Suprapubic skin (tissue), 4 donors: ENCODE data around the gene TIGAR. TPM values are rescaled to one million over a fixed set of nuclear protein-coding genes. Genes with fewer than 3 reads are reported as not detected.

Experiments used
- DNase-seq, 2 donors: peaks; one replicate each; pipeline ENCODE4 v3.0.0-alpha.2; 2019; ENCODE audit warnings: low spot score in 2 of 2
- H3K27ac ChIP-seq: fragments of 200-600 bp; sonication (generic); one replicate; pipeline ENCODE4 v1.5.1; 2019
- H3K27me3 ChIP-seq: fragments of 200-600 bp; sonication (generic); one replicate; pipeline ENCODE4 v1.5.1; 2019
- H3K36me3 ChIP-seq: fragments of 200-600 bp; sonication (generic); one replicate; pipeline ENCODE4 v1.5.1; 2019
- H3K4me1 ChIP-seq: fragments of 200-600 bp; sonication (generic); one replicate; pipeline ENCODE4 v1.5.1; 2019
- H3K4me3 ChIP-seq: fragments of 200-600 bp; sonication (generic); one replicate; pipeline ENCODE4 v1.5.1; 2019; ENCODE audit warnings: mild to moderate bottlenecking
- H3K9me3 ChIP-seq: fragments of 200-600 bp; sonication (generic); one replicate; pipeline ENCODE4 v1.5.1; 2019
- EP300 ChIP-seq: sonication (generic); formaldehyde crosslinking; IDR thresholded peaks from one replicate; pipeline ENCODE4 v1.6.1; 2017; ENCODE audit warnings: antibody characterized with exemption
- POLR2A ChIP-seq, 2 donors: fragments of 450-650 bp; IDR thresholded peaks; one replicate each; pipeline ENCODE4 v1.6.1; 2017; ENCODE audit warnings: antibody characterized with exemption in 2 of 2, mild to moderate bottlenecking in 2 of 2, moderate library complexity in 2 of 2
- POLR2AphosphoS5 ChIP-seq, 3 donors: sonication (generic); formaldehyde crosslinking; IDR thresholded peaks; one replicate each; pipeline ENCODE4 v1.6.1; 2017; ENCODE audit warnings: antibody characterized with exemption in 3 of 3
- WGBS: methylation state at CpG from one replicate; pipeline ENCODE4 v1.1.5; 2018; 5-methylcytosine and 5-hydroxymethylcytosine counted together
- total RNA-seq, 4 donors: library from RNA; depleted of rRNA; stranded (reverse); fragments of >200 nt; gene quantifications; one replicate each; pipeline ENCODE4 v1.1.0, GENCODE V29; 2016
- TF ChIP-seq, protein P1 (sequence below), 2 donors: fragments of 200-600 bp in 1 of 2; fragments of 450-650 bp in 1 of 2; sonication (generic) in 1 of 2; IDR thresholded peaks; one replicate each; pipeline ENCODE4 v1.5.1; 2016 to 2019; ENCODE audit warnings: antibody characterized with exemption in 2 of 2, mild to moderate bottlenecking in 1 of 2, moderate library complexity in 1 of 2

Gene TIGAR
- total RNA-seq, 4 donors from 2014 or later = 1.3 to 6.6 (median 4.7) TPM

DNA sequence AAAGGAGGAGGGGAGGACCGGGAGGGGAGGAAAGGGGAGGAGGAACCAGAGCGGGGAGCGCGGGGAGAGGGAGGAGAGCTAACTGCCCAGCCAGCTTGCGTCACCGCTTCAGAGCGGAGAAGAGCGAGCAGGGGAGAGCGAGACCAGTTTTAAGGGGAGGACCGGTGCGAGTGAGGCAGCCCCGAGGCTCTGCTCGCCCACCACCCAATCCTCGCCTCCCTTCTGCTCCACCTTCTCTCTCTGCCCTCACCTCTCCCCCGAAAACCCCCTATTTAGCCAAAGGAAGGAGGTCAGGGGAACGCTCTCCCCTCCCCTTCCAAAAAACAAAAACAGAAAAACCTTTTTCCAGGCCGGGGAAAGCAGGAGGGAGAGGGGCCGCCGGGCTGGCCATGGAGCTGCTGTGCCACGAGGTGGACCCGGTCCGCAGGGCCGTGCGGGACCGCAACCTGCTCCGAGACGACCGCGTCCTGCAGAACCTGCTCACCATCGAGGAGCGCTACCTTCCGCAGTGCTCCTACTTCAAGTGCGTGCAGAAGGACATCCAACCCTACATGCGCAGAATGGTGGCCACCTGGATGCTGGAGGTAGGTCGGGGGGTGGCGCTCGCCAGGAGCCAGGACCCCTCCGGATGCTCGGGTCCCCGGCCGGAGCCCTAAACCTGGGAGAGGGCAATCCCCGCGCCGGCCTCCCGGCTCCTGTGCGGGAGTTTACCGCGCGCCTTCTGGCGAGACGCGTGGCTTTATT lies 47.2 kb upstream of the TIGAR start, which contains the start of gene CCND2:
CCND2 (plus strand) TSS at position 111 of the 744 bp plus-strand sequence; CDS start at position 390, 279 bp downstream.
- Histone ChIP-seq H3K4me1 (peaks cover 96% of the 10 kb centered on the region), H3K36me3 (no peaks in the 10 kb centered on the region), H3K4me3 (peak within 1 kb of the TSS; percentile 80), H3K27me3 (peaks cover 58% of the 10 kb centered on the region), H3K9me3 (no peaks in the 10 kb centered on the region), H3K27ac (peak within 1 kb of the TSS; percentile 90)
- under 1% methylated on average over 25 of the region's 52 CpGs for WGBS
- DNase-seq = peak; percentile 90 to 91
- peak in 1 of 3 donors; percentile 60 for TF ChIP-seq POLR2AphosphoS5 (IDR thresholded peaks at IDR 0.05)
- TF ChIP-seq POLR2A (IDR thresholded peaks at IDR 0.05) = peak in 1 of 2 donors; percentile 79
- TF ChIP-seq, protein P1, sequence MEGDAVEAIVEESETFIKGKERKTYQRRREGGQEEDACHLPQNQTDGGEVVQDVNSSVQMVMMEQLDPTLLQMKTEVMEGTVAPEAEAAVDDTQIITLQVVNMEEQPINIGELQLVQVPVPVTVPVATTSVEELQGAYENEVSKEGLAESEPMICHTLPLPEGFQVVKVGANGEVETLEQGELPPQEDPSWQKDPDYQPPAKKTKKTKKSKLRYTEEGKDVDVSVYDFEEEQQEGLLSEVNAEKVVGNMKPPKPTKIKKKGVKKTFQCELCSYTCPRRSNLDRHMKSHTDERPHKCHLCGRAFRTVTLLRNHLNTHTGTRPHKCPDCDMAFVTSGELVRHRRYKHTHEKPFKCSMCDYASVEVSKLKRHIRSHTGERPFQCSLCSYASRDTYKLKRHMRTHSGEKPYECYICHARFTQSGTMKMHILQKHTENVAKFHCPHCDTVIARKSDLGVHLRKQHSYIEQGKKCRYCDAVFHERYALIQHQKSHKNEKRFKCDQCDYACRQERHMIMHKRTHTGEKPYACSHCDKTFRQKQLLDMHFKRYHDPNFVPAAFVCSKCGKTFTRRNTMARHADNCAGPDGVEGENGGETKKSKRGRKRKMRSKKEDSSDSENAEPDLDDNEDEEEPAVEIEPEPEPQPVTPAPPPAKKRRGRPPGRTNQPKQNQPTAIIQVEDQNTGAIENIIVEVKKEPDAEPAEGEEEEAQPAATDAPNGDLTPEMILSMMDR (IDR thresholded peaks at IDR 0.05) = no peak
- TF ChIP-seq EP300 = no peak

DNA sequence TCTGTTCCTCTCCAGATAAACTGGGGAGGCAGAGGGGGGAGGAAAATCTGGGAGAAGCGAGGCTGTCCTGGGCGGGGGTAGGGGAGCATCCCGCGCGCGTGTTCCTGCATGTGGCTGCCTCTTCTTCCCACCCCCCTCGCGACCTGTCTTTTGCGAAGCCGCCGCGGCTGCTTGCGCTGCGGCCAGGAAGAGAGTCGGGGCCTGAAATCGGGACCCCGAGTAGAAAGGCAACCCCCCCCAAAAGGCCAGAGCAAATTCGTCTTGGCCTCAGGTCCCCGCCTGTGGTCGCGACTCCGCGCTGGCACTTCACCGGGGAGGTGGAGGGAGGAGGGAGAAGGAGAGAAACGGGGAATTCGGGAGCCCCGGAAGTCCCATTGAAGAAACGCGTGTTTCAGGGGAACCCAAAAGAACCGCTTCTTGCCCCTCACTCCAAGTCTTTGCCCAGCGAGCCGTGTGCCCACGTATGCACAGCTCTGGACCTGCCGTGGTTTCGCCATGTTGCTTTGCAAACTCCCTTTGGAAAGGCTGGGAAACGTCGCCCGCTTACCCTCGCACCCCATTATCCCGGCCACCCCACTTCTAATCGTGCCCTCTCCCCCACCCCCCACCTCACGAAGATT lies 46.5 kb upstream of the TIGAR start:
- Histone ChIP-seq H3K27me3 (peaks cover 51% of the 10 kb centered on the region), H3K9me3 (no peaks in the 10 kb centered on the region), H3K36me3 (no peaks in the 10 kb centered on the region), H3K4me3 (peak overlapping the region; percentile 80), H3K27ac (peak overlapping the region; percentile 85), H3K4me1 (peaks cover 91% of the 10 kb centered on the region)
- TF ChIP-seq POLR2A (IDR thresholded peaks at IDR 0.05) (no peak), EP300 (no peak), POLR2AphosphoS5 (IDR thresholded peaks at IDR 0.05) (no peak)
- TF ChIP-seq, protein P1 (IDR thresholded peaks at IDR 0.05) = no peak
- under 1% methylated on average over 39 of the region's 42 CpGs for WGBS
- no peak for DNase-seq

DNA sequence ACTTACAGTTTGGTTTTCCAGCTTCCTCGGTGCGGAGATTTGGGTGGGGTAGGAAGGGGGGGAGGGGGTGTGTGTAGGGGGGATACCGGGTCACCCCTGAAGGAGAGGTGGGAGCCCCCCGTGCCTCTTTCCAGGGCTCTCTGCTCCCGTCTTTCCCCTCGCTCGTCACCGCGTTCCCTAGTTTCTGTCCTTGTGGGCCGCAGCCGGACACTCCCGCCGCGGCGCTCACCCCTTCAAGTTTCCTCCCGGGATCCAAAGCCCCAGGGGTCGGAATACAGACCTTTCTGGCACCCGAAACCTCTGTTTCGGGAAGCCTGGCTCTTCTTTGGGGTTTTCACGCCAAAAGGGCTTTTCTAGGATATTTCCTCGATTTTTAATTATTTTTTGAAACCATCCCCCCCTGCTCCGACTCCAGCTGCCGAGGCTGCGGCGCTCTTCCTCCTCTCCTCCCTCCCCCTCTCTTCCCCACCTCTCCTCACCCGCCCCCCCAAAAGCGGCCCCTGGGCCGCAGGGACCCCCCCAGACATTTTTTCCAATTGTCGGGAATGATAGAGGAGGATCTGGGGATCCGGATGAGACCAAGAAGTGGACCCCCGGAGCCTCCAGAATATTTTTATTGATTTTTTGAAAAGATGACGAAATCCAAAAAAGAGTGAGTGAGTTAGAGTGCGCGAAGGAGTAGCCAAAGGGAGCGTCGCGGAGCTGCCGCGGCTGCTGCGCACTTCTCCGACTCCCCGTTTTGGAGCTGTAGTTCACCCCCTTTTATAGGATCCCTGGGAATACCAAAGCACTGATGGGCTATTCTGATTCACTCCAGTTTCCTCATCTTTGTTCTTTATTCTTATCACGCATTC lies 45.8 kb upstream of the TIGAR start:
- H3K4me1 ChIP-seq = peaks cover 85% of the 10 kb centered on the region
- 3% methylated on average over 43 of the region's 43 CpGs for WGBS
- H3K27me3 ChIP-seq = peaks cover 44% of the 10 kb centered on the region
- no peaks in the 10 kb centered on the region for H3K9me3 ChIP-seq
- no peak for TF ChIP-seq POLR2A (IDR thresholded peaks at IDR 0.05)
- no peak for TF ChIP-seq EP300
- H3K4me3 ChIP-seq = peak overlapping the region; percentile 80
- H3K36me3 ChIP-seq = peaks cover 4% of the 10 kb centered on the region
- no peak for DNase-seq
- peak overlapping the region; percentile 85 for H3K27ac ChIP-seq

DNA sequence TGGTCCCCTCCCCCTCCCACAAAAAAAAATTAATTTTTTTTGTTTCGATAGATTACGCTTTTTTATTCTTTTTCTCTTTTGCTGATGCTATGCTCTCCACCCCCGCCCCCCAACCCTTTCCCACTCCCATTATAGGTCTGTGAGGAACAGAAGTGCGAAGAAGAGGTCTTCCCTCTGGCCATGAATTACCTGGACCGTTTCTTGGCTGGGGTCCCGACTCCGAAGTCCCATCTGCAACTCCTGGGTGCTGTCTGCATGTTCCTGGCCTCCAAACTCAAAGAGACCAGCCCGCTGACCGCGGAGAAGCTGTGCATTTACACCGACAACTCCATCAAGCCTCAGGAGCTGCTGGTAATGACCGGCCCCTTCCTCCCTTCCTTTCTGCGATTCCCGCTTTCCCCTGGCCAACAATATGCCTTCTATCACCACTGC lies 45.1 kb upstream of the TIGAR start:
- peaks cover 8% of the 10 kb centered on the region for H3K36me3 ChIP-seq
- H3K4me1 ChIP-seq = peaks cover 83% of the 10 kb centered on the region
- no peaks in the 10 kb centered on the region for H3K9me3 ChIP-seq
- DNase-seq = no peak
- TF ChIP-seq EP300 (no peak), POLR2A (IDR thresholded peaks at IDR 0.05) (no peak), POLR2AphosphoS5 (IDR thresholded peaks at IDR 0.05) (no peak)
- TF ChIP-seq, protein P1 (IDR thresholded peaks at IDR 0.05) = no peak
- 44% methylated on average over 14 of the region's 14 CpGs for WGBS
- peak overlapping the region; percentile 80 for H3K4me3 ChIP-seq
- peak overlapping the region; percentile 85 for H3K27ac ChIP-seq
- peaks cover 37% of the 10 kb centered on the region for H3K27me3 ChIP-seq

DNA sequence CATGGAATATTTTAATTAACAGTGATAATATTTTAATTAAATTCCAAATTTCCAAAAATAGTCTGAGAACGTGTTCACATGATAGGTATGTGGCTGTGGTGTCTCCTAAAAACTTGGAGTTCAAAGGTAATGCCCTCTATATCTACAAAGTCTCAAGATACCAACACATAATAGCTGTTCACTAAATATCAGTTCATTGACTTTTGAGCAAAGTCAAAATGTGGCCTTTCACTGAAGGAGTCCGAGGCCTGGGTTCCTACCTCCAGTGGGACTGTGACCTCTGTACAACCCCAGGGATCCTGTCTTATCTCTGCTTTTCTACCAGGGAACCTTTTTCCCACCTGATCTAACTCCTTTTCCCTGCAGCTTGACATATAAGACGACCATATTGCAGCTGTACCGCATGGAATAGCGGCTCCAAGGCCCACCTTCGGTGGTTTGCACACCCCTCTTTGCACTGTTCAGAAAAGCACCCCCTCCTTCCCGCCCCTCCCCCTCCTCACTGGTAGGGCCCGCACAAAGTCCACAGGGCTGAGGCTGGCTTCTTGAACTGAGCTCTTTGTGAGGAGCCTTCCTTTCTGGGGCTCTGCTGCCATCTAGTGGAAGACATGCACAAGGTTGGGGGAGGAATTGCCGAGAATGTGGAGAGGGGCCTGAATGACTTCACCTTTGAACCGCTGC lies 44.3 kb upstream of the TIGAR start:
- Histone ChIP-seq H3K9me3 (no peaks in the 10 kb centered on the region), H3K4me1 (peaks cover 75% of the 10 kb centered on the region), H3K27me3 (peaks cover 33% of the 10 kb centered on the region), H3K36me3 (peaks cover 14% of the 10 kb centered on the region), H3K27ac (no peak overlapping the region), H3K4me3 (peak overlapping the region; percentile 80)
- 5% methylated on average over 10 of the region's 10 CpGs for WGBS
- peak; percentile 88 to 91 for DNase-seq
- TF ChIP-seq, protein P1 (IDR thresholded peaks at IDR 0.05) = peak; percentile 73 to 82
- TF ChIP-seq EP300 = no peak
- TF ChIP-seq POLR2AphosphoS5 (IDR thresholded peaks at IDR 0.05) = no peak
- TF ChIP-seq POLR2A (IDR thresholded peaks at IDR 0.05) = no peak
